Right lobe of liver (tissue), 6 donors: ENCODE data around the gene EIF6. TPM values are rescaled to one million over a fixed set of nuclear protein-coding genes. Genes with fewer than 3 reads are reported as not detected.

Experiments
- ATAC-seq, 4 donors: fragments of 200-7000 bp; cut with Tn5 transposase; one replicate each; pipeline ENCODE4 v1.9.1; 2020; ENCODE audit warnings: mild to moderate bottlenecking in 4 of 4, moderate library complexity in 4 of 4
- DNase-seq, 3 donors: peaks; one replicate each; pipeline ENCODE4 v3.0.0-alpha.2; 2020
- H3K27ac ChIP-seq, 3 donors: fragments of 200-600 bp; one replicate each; pipeline ENCODE4 v1.8.0; 2022
- H3K27me3 ChIP-seq, 2 donors: fragments of 200-600 bp; one replicate each; pipeline ENCODE4 v1.8.0; 2022
- H3K36me3 ChIP-seq, 4 donors: fragments of 200-600 bp; sonication (generic) in 1 of 4; one replicate each; pipeline versions ENCODE4 v1.5.1 to v1.8.0; 2017 to 2022; ENCODE audit warnings: control low read depth in 1 of 4
- H3K4me1 ChIP-seq, 4 donors: fragments of 200-600 bp; sonication (generic) in 1 of 4; one replicate each; pipeline versions ENCODE4 v1.5.1 to v1.8.0; 2017 to 2022; ENCODE audit warnings: control low read depth in 1 of 4
- H3K4me3 ChIP-seq, 3 donors: fragments of 200-600 bp; one replicate each; pipeline ENCODE4 v1.8.0; 2022
- H3K9me3 ChIP-seq, 4 donors: fragments of 200-600 bp; sonication (generic) in 1 of 4; one replicate each; pipeline versions ENCODE4 v1.5.1 to v1.8.0; 2017 to 2022; ENCODE audit warnings: control low read depth in 1 of 4
- CTCF ChIP-seq, 4 donors: fragments of 200-600 bp in 3 of 4; fragments of 450-650 bp in 1 of 4; IDR thresholded peaks; one replicate each; pipeline versions ENCODE4 v1.5.1 to v1.8.0; 2016 to 2022; ENCODE audit warnings: antibody characterized with exemption in 4 of 4, mild to moderate bottlenecking in 2 of 4
- POLR2A ChIP-seq: fragments of 450-650 bp; IDR thresholded peaks from one replicate; pipeline ENCODE4 v1.6.1; 2017; ENCODE audit warnings: antibody characterized with exemption, mild to moderate bottlenecking
- WGBS: methylation state at CpG from one replicate; pipeline ENCODE4 v1.1.6; 2018; ENCODE audit warnings: low coverage, low lambda C conversion rate; ENCODE audit not compliant: insufficient coverage; ENCODE audit errors: missing lambda C conversion rate; 5-methylcytosine and 5-hydroxymethylcytosine counted together
- intact Hi-C, 2 donors: fragments of 100-400 bp; cut with DNase I; formaldehyde crosslinking; loops; one replicate each; pipeline versions ENCODE4 v1.11.2 to v1.14.1; 2022
- total RNA-seq, 6 experiments: library from RNA; depleted of rRNA in 2 of 6; stranded (reverse); fragments of >200 nt in 2 of 6; fragmentation: NEBNext Ultra II Directional in 3 of 6; extraction: Animal tissue kit (Norgen Biotek cat#: 25700) in 3 of 6; gene quantifications; one replicate each; pipeline versions ENCODE4 v1.1.0 to v1.2.4, GENCODE V29; 2016 to 2023
- donor health status: DM: no; HTN: yes; CAD: no.
- donor health status: DM: no; HTN: no; CAD: no.
- donor health status: DM: no; HTN: no; CAD: no.
- donor health status: DM: no; HTN: yes; CAD: no.
- donor health status: DM: no; HTN: yes; CAD: no.

EIF6 gene
- total RNA-seq, 6 experiments from 2014 or later = 73.6 to 131 (median 83.3) TPM

DNA sequence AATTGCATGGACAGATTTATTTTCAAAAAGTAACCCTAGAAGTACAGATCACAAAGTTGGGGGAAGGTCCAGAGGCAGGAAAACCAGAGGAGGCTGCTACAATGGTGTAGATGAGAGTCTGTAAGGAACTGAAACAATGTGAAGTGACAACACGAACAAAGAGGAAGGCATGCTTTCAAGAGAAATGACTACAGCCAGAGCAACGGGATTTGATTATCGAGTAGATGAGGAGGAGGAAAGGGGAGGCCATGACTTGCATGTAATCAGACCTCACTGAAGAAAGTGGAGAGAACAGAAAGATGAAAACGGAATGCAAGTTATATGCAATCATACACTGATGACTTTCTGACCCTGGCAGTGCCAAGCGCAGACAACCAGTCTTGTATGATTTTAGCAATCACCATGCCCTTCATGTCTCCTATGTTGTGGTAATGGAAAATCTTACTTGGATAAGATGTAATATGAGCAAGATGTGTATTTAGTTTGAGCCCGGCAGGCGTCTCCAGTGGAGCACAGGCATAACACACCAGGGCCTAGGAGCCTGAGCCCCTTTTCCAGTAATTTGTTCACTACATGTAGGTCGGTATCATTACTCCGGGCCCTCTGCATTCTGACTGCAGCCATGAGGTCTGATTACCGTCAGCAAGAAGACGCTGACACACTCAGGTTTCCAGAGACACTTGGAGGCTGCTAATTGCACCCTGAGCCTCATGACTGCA lies 41.6 kb upstream of the EIF6 start:
- ATAC-seq (no peak), DNase-seq (no peak)
- Histone ChIP-seq H3K27ac (peak overlapping the region; percentile 48 to 61 (median 52)), H3K27me3 (no peaks in the 10 kb centered on the region), H3K4me1 (peaks cover 0 to 28% (median 19%) of the 10 kb centered on the region in 4 donors), H3K36me3 (no peaks in the 10 kb centered on the region), H3K4me3 (no peak overlapping the region), H3K9me3 (no peaks in the 10 kb centered on the region)
- 64% methylated on average over 4 of the region's 11 CpGs for WGBS
- TF ChIP-seq CTCF (IDR thresholded peaks at IDR 0.05) (no peak), POLR2A (no peak)
- intact Hi-C loops = no loop called here

- peaks cover 0 to 28% (median 19%) of the 10 kb centered on the region in 4 donors for H3K4me1 ChIP-seq
- H3K9me3 ChIP-seq = no peaks in the 10 kb centered on the region
- WGBS = 52% methylated on average over 6 of the region's 6 CpGs
- ATAC-seq = no peak
- DNase-seq = no peak
- TF ChIP-seq CTCF (IDR thresholded peaks at IDR 0.05) = no peak
- no peak for TF ChIP-seq POLR2A
- peak overlapping the region in 1 of 3 donors; percentile 48 for H3K27ac ChIP-seq
- intact Hi-C loops = no loop called here
- no peak overlapping the region for H3K4me3 ChIP-seq
- H3K36me3 ChIP-seq = no peaks in the 10 kb centered on the region
- H3K27me3 ChIP-seq = no peaks in the 10 kb centered on the region
Measured at GRCh38 chr20:35325401-35325800, 40.8 kb upstream of the EIF6 start.

DNA sequence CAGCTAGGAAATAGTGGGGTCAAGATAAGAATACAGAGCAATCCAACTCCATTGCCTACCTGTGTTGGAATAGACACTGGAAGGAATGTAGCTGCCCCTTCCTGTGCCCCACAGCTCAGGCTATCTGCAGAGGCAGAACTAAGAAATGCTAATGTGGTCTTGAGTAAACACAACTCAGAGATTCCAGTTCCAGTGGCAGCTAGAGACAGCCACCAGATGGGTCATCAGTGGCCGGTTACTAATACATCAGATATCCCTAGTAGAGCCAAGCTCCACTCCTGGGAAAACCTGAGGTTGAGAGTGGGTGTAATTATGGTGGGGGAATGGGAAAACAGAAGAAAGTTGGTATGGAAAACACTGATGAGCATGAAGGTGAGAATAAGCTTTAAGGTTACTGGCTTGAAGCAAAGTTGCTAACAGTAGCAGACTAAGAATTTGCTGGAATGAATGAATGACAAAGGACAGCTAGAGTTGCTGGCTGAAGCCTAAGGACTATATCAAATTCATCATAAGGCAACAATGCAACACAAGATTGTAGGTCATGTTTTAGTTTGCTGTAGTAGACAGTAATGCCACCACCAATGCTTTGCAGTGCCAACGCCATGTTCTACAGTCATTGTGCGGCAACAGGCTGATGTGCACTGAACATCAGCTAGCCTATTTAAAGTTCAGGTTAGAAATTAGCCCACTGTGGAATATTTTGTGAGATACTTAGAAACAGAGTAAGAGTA lies 36.0 kb upstream of the EIF6 start:
- TF ChIP-seq POLR2A (no peak), CTCF (IDR thresholded peaks at IDR 0.05) (no peak)
- no peak overlapping the region for H3K4me3 ChIP-seq
- H3K4me1 ChIP-seq = peaks cover 0 to 12% (median 0%) of the 10 kb centered on the region in 4 donors
- intact Hi-C loops = no loop called here
- H3K27me3 ChIP-seq = no peaks in the 10 kb centered on the region
- H3K36me3 ChIP-seq = no peaks in the 10 kb centered on the region
- H3K9me3 ChIP-seq = no peaks in the 10 kb centered on the region
- WGBS = 93% methylated on average over 3 of the region's 3 CpGs
- no peak for ATAC-seq
- DNase-seq = no peak
- H3K27ac ChIP-seq = no peak overlapping the region

DNA sequence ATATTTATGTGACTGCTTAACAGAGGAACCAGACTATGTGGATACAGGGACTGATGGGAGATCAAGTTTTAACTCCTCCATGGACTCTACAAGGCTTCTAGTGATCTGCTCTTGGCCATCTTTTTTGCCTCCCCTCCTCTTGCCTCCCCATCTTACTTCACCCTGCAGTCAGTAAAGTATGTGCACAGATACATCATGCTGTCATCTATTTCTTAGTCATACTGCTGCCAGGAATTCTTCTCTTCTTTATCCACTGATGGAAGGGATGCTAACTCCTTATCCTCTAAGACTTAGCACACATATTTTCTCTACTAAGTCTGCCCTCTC lies 35.3 kb upstream of the EIF6 start:
- intact Hi-C loops = no loop called here
- no peak for DNase-seq
- H3K9me3 ChIP-seq = no peaks in the 10 kb centered on the region
- no peak overlapping the region for H3K4me3 ChIP-seq
- no peak for TF ChIP-seq CTCF (IDR thresholded peaks at IDR 0.05)
- TF ChIP-seq POLR2A = no peak
- peaks cover 0 to 12% (median 0%) of the 10 kb centered on the region in 4 donors for H3K4me1 ChIP-seq
- H3K27ac ChIP-seq = no peak overlapping the region
- ATAC-seq = peak in 1 of 4 donors; percentile 23
- H3K36me3 ChIP-seq = no peaks in the 10 kb centered on the region
- no peaks in the 10 kb centered on the region for H3K27me3 ChIP-seq
